ENCODE results near the gene STMN3. TPM values are rescaled to one million over a fixed set of nuclear protein-coding genes. Genes with fewer than 3 reads are reported as not detected.

Gene STMN3
- total and polyA plus RNA-seq, 2 of the 8 experiments (the other 6 are each of a cell fraction or from before 2014, with no cell fraction given) = 51.5 to 63.1 TPM

- no peak for TF ChIP-seq USF2 (IDR thresholded peaks at IDR 0.05; ENCODE audit: low read length)
- TF ChIP-seq SP2 (IDR thresholded peaks at IDR 0.05; ENCODE audit: low read length) = no peak
- no peak for TF ChIP-seq EGR1 (IDR thresholded peaks at IDR 0.05; ENCODE audit: borderline replicate concordance, low read depth, low read length)
- no peak for TF ChIP-seq CHD1 (IDR thresholded peaks at IDR 0.05; ENCODE audit: low read depth, low read length)
- no peak for TF ChIP-seq TAF7 (optimal IDR thresholded peaks at IDR 0.05; ENCODE audit: borderline replicate concordance, low read depth, low read length)
- no peak for TF ChIP-seq MAFK (IDR thresholded peaks at IDR 0.05; ENCODE audit: low read depth, low read length)
- TF ChIP-seq MAX (IDR thresholded peaks at IDR 0.05) = no peak
These were observed 4.2 kb upstream of the STMN3 start (continued) for GRCh38 chr20:63657260-63657936.

All from H1 (cell line).